Fibroblast of lung (primary cell): Measurements from ENCODE around the gene CTF1.

ENCODE experiments used
- EZH2 ChIP-seq: IDR thresholded peaks from 2 replicates; pipeline ENCODE4 v1.5.1; 2012; ENCODE audit warnings: low read length, control low read depth, mild to moderate bottlenecking; ENCODE audit errors: missing control alignments
- TF ChIP-seq, protein P1 (sequence below), 2 donors: IDR thresholded peaks in 1 of 2; conservative IDR thresholded peaks in 1 of 2; 1 replicate in 1 of 2; 2 replicates in 1 of 2; pipeline ENCODE4 v1.5.1; 2011 to 2012; ENCODE audit warnings: low read length in 2 of 2, control low read depth in 1 of 2, inconsistent platforms in 1 of 2, low read depth in 1 of 2, mild to moderate bottlenecking in 1 of 2

DNA sequence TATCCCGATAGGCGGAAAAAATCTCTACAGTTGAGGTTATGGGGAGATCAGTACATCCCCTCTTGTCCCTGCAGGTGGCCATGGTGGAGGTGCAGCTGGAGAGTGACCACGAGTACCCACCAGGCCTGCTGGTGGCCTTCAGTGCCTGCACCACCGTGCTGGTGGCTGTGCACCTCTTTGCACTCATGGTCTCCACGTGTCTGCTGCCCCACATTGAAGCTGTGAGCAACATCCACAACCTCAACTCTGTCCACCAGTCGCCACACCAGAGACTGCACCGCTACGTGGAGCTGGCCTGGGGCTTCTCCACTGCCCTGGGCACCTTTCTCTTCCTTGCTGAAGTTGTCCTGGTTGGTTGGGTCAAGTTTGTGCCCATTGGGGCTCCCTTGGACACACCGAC is 56.7 kb downstream of the CTF1 start:
- TF ChIP-seq EZH2 = no peak
- TF ChIP-seq, protein P1, sequence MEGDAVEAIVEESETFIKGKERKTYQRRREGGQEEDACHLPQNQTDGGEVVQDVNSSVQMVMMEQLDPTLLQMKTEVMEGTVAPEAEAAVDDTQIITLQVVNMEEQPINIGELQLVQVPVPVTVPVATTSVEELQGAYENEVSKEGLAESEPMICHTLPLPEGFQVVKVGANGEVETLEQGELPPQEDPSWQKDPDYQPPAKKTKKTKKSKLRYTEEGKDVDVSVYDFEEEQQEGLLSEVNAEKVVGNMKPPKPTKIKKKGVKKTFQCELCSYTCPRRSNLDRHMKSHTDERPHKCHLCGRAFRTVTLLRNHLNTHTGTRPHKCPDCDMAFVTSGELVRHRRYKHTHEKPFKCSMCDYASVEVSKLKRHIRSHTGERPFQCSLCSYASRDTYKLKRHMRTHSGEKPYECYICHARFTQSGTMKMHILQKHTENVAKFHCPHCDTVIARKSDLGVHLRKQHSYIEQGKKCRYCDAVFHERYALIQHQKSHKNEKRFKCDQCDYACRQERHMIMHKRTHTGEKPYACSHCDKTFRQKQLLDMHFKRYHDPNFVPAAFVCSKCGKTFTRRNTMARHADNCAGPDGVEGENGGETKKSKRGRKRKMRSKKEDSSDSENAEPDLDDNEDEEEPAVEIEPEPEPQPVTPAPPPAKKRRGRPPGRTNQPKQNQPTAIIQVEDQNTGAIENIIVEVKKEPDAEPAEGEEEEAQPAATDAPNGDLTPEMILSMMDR (conservative IDR thresholded peaks at IDR 0.05 in 1 of 2, IDR thresholded peaks at IDR 0.05 in 1 of 2; ENCODE audit: low read depth in 1 of 2, low read length in 2 of 2) = no peak
